ENCODE data around the gene THRSP. TPM values are rescaled to one million over a fixed set of nuclear protein-coding genes. Genes with fewer than 3 reads are reported as not detected.

Gene THRSP
- total RNA-seq, 4 donors from 2014 or later, result 24.8 to 228 (median 81.8) TPM

DNA sequence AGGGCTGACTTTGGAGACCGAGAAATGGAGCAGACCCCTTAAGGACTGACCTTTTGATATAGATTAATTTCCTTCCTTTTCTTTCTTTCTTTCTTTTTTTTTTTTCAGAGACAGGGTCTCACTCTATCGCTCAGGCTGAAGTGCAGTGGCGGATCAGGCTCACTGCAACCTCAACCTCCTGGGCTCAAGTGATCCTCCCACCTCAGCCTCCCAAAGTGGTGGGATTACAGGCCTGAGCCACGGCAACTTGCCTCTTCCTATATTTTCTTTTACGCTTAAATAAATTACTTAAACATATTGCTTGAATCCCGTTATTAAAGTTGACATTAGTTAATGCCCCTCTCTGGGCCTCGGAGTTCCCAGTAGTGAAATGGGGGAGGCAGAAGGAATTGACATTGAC, 40.2 kb upstream of the THRSP start:
- TF ChIP-seq, protein P1, sequence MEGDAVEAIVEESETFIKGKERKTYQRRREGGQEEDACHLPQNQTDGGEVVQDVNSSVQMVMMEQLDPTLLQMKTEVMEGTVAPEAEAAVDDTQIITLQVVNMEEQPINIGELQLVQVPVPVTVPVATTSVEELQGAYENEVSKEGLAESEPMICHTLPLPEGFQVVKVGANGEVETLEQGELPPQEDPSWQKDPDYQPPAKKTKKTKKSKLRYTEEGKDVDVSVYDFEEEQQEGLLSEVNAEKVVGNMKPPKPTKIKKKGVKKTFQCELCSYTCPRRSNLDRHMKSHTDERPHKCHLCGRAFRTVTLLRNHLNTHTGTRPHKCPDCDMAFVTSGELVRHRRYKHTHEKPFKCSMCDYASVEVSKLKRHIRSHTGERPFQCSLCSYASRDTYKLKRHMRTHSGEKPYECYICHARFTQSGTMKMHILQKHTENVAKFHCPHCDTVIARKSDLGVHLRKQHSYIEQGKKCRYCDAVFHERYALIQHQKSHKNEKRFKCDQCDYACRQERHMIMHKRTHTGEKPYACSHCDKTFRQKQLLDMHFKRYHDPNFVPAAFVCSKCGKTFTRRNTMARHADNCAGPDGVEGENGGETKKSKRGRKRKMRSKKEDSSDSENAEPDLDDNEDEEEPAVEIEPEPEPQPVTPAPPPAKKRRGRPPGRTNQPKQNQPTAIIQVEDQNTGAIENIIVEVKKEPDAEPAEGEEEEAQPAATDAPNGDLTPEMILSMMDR (IDR thresholded peaks at IDR 0.05; ENCODE audit: low read depth), result no peak

DNA sequence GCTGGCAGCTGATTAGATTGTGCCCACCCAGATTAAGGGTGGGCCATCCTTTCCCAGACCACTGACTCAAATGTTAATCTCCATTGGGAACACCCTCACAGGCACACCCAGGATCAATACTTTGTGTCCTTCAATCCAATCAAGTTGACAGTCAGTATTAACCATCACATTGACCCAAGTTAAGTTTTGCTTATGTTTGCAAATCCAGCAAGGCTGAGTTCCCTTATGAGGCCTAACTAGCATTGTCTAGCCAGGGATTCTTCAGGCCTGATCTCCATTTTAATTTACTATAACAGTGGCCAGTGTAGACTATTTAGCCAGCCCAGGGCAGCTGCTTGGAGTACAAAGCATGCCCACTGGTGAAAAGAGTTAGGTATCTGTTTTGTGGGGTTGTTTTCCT, 38.3 kb upstream of the THRSP start:
- TF ChIP-seq, protein P1 (IDR thresholded peaks at IDR 0.05; ENCODE audit: low read depth), result no peak

DNA sequence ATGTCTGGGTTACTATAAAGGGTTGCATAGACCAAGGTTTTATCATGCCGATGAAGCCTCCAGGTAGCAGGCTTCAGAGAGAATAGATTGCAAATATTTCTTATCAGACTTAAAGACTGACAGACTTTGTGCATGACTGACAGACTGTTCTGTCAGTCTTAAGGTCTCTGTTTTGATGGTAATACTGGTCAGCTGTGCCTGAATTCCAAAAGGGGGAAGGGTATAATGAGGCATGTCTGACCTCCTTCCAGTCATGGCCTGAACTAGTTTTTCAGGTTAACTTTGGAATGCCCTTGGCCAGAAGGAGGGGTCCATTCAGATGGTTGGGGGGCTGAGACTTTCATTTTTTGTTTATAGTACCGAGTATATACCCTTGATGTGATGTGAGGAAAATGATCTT, 35.9 kb upstream of the THRSP start:
- TF ChIP-seq, protein P1 (IDR thresholded peaks at IDR 0.05; ENCODE audit: low read depth), result no peak

DNA sequence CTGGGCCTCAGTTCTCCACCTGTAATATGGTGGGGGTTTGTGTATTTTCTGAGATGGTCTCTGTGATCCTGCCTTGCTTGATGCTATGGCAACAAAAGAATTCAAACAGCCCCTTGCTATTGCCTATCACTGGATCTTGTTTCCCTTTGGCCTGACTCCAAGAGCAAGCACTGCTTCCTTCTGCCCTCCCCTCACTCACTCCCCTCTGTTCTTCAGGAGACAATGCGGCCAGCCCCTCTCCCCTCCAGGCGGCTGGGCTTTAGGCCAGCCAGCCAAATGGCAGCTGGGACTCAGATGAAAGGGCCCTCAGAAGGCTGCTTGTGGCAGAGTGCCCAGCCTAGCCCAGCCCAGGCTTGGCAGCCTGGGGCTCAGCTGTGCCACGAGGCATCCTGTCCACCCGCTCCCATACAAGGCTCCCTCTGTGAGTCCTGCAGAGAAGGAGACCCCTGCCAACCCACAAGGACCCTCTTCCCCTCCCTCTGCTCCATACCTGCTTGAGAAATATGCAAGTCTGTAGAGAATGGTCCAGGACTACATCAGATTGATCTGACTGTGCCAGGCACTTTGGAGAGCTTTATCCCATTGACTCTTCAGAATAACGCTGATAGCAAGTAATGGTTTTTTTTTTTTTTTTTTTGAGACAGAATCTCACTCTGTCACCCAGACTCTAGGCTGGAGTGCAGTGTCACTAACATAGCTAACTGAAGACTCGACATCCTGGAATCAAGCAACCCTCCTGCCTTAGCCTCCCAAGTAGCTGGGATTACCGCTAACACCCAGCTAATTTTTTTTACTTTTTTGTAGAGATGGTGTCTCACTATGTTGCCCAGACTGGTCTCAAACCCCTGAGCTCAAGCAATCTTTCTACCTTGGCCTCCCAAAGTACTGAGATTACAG, 33.0 kb upstream of the THRSP start:
- TF ChIP-seq, protein P1 (IDR thresholded peaks at IDR 0.05; ENCODE audit: low read depth), result no peak

DNA sequence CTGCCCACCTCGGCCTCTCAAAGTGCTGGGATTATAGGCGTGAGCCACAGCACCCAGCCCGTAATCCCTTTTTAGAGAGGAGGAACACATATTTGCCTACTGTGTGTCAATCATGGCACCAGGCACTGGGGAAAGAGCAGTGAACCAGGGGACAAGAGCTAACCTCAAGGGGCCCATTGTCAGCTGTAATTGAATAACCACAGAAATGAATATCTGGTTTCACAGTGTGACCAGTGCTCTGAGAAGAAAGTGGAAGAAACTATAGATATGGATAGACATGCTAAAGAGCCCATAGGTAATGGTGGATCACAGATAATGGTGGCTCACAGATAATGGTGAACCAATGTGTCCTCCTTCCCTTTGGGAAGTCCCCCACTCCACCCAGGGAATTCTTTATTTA, 32.0 kb upstream of the THRSP start:
- TF ChIP-seq, protein P1 (IDR thresholded peaks at IDR 0.05; ENCODE audit: low read depth), result no peak

DNA sequence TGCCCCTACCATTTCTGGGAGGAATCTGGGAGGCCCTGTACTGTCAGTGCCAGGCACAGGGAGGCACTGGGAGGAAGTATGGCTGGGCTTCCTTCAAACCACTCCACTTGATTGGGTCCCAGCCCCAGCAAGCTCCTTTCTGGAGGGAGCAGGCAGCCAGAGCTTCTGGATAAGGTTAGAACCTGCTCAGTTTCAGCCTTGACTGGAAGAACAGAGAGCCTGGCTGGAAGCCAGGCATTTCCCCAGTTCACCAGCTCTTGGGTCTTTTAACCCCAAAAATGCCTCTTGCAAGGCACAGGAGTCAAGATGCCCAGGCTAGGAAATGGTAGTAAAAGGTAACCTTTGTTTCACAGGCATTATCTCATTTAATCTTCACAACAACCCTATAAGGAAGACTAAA, 31.6 kb upstream of the THRSP start:
- TF ChIP-seq, protein P1 (IDR thresholded peaks at IDR 0.05; ENCODE audit: low read depth), result no peak

DNA sequence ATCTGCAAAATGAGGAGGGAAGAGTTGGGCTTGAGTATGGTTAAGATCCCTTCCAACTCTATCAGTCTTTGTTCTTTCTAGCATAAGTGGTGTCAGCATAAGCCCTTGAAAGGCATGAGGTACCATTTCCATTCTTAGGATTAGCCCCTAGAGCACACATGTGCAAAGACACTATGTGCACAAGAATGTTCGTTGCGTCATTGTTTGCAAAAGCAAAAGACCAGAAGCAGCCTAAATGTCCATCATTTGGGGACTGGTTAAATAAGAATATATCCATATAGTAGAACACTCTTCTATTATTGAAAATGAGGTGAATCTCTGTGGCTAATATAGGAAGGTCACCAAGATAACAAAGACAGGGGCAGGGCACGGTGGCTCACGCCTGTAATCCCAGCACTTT, 30.6 kb upstream of the THRSP start:
- TF ChIP-seq, protein P1 (IDR thresholded peaks at IDR 0.05; ENCODE audit: low read depth), result no peak

All from subcutaneous adipose tissue (tissue), 4 donors.